NK-92 (cell line): ENCODE data around the gene C12orf42.

Experiments used
- DNase-seq: peaks from one replicate; lab custom pipeline; 2025; ENCODE audit not compliant: unreplicated experiment; lab: John Stamatoyannopoulos, UW

The C12orf42 gene

DNA sequence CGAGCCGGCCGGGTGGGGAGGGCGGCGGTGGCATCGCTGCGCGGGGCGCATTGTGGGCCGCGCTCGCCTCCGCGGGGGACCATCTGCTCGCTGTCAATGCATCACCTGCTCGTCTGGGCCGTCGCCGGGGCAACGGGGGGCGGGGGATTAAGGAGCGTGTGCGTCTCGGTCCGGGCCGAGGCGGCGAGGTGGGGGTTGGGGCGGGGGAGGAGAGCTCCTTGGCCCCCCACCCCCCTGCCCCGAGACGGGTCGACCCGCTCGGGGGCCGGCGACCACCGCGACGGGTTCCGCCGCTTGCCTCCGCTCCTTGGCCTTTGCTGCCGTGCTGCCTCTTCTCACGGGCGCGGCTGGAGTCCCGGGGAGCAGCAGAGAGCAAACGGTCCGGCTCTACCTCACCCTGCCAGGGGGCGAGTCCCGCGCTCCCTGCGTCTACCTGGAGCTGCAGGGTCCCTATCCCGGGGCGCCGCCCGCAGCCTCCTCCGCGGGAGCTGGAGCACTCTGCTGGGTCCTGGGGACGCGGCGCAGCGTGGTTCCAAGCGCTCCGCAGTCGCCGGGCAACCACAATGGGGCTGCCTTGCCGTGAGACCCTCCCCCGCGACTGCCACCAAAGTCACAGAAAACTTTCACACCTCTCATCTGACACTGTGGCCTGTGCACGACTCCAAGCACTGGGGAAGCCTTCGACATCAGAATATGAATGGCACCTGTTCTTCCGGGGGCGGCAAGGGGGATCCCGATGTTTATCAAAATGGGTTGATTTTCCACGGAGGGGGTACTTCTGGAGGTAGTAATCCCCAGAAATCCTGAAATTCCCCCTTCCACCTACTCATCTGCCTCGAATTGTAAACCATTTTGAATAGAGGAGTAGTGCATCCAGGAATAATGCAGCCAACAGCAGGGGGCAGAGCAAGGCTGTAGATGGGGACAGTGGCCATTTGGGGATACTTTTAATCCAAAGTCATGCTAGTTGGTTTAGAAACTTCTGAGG, at the start of gene C12orf42:
TSS of gene C12orf42 (minus strand) at position 500 of the 988 bp plus-strand sequence. CDS start 17,542 bp downstream, outside the sequence.
- no peak for DNase-seq

DNA sequence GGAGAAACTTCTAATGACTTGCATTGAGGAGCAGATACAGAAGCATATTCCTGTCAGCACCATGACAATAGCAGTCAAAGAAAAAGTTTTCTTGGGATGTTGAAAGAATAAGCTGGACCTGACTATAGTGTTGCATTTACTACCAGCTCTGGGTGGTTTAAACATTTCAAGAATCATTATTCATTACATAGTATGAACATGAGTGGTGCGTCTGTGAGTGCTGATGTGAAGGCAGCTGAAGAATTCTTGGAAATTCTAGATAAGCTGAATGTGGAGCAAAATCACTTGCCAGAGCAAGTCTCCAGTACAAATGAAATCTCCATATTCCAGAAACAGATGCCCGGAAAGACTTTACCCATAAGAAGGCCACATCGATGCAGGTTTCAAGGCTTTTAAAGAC, 46.3 kb upstream of the C12orf42 start:
- no peak for DNase-seq

DNA sequence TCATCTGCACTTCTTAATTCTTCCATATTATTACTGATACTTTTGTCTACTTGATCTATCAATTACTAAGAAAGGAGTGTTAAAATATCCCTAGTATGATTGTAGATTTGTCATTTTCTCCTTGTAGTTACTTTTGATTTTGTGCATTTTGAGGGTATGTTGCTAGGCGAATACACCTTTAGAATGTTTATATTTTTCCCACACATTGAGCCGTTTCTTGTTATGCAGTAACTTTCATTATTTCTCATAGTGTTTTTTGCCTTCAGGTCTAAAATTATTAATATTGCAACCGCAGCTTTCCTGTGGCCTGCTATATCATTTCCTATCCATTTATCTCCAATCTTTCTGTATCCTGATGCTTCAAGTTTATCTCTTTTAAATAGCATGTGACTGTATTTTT, 44.6 kb upstream of the C12orf42 start:
- DNase-seq, result no peak

DNA sequence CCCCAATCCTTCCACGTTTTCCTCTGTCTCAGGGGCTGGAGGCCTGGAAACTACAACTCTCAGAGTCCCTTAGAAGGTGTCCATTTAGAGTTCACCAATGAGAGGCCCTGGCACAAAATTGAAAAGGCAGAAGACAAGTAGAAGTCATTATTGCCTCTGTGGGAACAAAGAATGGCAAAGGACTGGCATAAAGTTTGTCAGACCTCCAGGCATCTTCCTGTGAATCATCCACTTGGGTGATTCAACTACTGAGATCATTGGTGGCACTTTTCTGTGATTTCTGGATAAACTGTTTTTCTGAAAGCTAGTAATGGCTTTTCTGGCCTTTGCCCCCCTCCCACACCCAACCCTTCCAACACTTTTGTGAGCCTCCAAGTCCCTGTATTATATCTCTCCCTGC, 42.6 kb upstream of the C12orf42 start:
- DNase-seq, result no peak

DNA sequence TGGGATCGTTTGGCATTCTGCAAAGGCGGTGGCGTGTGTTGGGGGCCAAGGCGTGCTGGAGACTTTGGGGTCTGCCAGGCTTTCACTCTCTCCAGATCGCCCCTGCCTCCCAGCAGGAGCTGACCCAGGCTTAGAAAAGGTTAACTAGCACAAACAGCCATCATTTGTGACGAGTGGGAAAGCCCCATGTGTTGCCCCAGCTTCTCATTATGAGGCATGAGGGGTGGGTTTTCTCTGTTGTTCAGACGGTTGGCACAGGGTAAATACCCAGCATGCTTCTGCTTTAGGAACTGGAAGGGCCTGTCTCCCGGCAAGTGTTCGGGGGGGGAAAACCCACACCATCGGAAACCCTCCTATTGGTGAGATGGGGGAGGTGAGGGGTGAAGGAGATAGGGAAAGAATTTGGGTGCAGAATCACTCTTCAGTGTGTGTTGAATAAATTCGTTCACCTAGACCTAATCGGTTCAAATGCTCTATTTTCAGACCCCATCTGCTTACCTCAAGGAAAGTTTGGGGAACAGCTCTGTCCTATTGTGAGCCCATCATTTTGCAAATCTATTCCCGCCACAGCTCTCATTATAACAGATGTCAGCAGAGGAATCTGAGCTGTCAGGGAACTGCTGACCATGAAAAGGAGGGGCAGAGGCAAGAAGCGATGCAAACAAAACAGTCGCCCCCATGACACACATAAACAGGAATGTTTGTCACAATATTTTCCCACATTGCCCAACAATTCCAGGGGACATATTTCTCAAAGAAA, 34.7 kb upstream of the C12orf42 start:
- DNase-seq, result no peak

DNA sequence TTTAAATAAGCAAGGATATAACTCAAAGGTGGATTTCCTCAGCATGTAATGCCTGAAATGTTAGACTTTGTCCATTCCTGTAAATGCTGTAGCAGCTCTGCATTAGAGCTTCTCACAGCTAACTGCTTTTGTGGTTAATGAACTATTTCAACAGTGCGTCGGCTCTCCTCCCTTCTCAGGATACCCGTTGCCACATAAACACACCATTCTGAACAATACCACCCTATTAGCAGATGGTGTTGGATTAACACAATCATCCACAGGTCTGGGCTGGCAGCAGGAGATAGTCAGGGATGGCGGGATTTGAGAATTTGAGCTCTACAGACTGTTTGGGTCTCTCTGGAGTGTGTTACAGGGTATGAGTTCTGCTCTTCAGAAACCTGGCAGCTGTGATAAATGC, 33.5 kb upstream of the C12orf42 start:
- no peak for DNase-seq

DNA sequence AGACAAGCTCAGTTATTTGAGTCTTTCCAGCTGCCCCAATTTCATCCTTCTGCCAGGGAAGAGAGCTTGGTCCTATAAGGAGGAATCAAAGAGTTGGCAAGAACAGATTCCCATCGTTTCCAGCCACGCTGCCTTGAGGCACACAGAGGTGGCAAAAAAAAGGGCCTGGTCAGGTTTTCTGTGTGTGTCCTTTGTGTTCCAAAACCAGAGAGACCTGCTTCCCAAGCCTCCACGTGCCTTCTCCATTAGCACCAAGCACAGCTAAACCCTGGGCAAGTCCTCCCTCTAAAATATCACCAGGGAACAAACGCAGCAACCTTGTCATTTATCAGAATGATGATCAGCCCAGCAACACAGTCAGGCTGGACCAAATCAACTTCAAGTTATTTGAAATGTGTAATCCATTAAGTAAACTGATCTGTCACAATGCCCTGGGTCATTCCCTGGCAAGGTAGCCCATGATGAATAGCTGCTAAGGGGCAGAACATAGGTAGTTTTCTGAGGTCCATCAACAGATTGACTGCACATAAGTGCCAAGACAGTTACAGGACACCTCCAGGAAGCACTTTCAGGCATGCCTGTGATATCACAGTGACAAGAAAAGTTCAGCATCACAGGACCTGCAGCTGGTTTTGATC, 28.6 kb upstream of the C12orf42 start:
- no peak for DNase-seq

DNA sequence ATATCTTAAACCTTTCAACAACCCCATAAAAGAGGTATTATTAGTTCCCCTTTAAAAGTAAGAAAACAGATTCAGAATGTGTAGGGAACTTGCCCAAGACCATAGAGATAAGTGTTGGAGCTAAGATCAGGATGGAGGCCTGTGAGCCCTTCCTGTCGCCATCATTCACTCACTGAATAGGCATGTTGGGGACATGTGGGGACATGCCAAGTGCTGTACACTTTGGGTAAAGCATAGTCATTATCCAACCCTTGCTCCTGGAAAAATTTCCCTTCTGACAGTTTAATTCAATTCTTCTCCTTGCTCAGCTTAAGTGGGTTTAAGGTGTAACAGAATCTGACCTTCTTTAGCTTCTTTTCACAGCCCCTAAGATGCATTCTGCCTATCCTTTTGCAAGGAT, 28.0 kb upstream of the C12orf42 start:
- DNase-seq, result no peak

DNA sequence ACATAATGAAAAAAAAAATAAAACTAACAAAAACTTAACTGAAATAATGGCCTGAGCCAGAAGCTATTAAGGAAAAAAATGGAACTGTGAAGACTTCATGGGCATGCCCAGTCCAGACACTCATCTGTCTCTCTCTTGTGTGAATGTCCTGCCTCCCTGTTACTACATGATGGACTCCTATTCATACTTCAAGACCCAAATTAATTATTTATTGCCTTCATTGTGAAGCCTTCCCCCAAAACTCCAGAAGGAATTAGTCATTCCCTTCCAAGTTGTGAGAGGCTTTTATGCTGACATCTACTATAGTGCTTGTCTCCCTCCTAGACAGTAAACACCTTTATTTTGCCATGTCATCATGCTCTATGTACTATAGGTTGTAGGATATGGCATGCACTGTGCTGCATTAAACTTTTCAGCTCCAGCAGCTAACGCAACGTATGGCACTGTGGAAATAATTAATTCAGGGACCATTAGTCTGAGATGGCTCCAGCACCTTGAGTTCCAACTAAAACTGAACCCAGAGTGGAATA, 25.0 kb upstream of the C12orf42 start:
- no peak for DNase-seq

DNA sequence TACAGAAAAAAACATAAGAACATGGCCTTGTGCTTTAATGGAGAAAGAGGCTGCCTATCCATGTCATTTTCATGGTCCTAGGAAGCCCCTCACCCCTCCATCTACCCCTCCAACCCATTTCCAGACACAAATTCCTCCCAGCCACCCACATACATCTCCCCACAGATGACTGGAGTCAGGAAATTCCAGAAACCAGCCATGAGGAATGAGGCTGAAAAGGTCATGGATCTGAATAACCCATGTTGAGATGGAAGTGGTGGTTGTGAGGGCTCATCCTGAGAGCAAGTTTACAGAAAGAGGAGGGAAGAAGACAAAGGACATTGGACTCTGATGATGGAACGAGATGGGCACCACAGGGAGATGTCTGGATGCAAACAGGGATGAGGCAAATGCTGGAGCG, 23.9 kb upstream of the C12orf42 start:
- DNase-seq, result no peak

DNA sequence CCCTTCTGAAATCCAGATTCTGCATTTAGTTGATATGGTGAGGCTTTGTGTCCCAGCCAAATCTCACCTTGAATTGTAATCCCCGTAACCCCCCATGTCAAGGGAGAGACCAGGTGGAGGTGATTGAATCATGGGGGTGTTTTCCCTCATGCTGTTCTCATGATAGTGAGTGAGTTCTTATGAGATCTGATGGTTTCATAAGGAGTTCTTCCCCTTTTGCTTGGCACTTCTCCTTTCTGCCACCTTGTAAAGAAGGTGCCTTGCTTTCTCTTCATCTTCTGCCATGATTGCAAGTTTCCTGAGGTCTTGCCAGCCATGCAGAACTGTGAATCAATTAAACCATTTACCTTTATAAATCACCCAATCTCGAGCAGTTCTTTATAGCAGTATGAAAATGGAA, 23.1 kb upstream of the C12orf42 start:
- no peak for DNase-seq

DNA sequence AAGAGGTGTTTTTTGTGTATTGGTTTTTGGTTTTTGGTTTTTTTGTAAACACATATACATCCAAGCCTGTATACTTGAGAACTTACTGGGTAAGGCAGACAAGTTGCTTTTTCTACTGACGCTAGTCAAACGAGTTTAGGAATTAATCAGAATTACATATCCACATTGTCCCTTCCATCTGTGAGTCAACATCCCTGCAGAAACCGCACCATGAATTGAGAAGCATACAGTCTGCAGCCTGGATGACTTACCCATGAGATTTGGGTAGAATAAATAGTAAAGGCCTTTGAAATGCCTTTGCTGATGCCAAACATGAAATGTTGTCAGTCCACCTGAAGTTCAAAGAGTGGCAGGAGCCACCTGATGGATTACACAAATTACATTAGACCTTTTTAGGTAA, 21.4 kb upstream of the C12orf42 start:
- no peak for DNase-seq

DNA sequence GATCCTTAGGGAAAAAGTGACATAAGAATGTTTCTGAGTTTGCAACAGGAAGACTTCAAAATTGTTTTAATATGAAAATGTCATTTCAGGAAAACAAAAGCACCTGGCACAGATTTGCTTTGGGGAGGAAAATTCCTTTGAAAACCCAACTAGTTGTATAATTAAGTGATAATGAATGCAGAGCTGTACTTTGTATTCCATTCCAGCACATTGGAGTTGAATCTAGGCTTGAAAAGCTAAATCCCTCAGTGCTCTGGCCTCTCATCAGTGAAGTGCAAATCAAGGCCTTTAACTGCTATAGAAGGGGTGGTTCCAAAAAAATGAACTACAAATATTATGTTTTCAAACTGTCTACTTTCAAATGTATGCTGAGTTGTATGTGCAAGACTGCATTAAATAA, 19.6 kb upstream of the C12orf42 start:
- no peak for DNase-seq

DNA sequence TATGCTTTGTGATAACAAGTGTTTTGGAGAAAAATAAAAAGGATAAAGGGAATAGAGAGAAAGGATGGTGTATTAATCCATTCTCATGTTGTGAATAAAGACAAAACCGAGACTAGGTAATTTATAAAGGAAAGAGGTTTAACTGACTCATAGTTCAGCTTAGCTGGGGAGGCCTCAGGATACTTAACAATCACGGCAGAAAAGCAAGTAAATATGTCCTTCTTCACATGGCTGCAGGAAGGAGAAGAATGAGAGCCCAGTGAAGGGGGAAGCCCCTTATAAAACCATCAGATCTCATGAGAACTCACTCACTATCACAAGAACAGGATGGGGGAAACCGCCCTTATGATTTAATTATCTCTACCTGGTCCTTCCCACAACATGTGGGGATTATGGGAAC, 18.1 kb upstream of the C12orf42 start:
- DNase-seq, result no peak

DNA sequence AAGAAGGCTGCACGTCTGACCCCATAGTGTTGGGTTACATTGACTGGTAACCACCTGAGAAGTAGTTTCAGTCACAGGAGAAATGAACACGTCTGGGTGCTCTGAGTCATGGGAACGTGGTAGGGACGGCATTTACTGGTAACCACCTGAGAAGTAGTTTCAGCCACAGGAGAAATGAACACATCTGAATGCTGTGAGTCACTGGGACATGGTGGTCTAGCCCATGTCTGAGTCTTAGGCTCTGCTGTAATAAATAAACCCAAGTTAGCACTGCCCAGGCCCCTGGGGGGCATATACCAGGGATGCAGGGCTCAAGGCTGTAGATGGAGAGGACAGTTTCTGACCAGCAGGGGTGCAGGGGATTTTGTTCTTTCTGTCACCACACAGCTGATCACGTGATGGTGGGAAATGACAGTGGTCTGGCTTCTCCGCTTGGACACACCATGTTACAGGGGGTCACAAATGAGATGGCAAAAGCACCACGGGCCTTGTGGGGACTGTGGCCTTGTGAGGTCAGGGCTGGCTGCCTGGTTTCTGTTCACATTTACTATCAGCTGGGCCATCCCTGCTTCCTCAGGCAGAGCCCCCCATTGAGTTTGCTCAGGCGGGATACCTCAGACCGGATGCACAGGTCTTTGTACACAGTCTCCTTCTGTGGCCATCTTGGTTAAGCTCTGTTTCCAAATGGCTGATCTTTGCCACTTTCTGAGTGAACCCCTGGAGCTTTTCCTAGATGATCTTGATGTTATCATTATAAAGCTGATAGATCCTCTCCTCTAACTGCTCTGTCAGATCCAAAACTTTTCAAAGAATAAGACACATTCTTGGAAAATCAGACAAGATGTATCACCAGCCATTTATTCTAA, 9.8 kb upstream of the C12orf42 start:
- no peak for DNase-seq

DNA sequence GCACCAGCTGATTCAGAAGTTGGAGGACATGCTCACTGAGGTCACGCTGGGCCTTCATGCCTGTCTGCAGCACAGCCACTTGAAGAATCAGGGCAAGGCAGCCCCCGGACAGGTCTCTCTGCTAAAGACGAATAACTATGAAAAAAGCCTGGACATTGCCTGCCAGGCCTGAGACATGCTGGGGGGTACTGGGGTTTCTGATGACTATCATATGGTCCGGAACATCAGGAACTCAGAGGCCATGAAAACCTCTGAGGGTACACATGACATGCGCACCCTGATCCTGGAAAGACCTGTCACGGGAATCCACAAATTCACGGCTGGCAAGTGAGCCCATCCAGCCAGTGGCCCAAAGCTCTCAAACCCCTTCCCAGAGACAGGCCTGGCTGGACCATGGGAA, 8.8 kb upstream of the C12orf42 start:
- DNase-seq, result no peak

DNA sequence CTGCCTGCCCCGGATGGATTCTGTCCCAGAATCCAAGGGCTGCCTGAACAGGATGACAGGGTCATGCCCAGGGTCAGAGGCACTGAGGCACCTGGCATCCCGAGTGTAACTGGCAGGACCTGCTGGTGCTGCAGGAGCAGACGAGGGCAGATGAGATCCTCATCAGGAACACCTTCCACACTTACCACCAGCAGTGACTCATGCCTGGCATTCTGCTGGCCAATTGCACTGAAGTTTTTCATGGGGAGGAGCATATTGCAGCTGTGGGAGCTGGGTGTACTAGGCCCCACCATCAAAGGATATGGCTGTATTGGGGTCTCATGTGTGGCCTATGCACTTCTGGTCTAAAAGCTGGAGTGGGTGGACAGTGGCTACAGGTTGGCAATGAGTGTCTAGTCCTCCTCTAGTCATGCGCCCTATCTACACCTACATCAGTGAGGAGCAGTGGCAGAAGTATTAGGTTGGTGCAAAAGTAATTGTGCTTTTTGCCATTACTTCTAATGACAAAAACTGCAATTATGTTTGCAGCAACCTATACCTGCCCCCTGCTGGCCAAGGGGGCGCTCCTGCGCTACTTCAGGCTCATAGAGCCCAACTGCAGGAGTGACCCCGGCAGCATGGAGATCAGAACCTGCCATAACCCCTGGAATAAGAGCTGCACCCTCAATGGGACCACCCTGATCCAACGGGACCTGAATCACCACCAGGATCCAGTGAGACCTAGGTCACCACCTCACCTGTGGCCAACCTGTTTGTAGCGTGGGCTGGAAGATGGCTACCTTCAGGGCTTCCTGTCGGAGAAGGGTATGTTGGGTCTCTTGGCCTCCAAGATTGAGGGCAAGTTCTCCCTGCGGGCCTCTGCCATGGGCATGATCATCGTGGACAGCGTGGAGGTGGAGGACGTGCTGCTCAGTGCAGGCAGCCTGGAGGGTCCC, 8.0 kb upstream of the C12orf42 start:
- no peak for DNase-seq

DNA sequence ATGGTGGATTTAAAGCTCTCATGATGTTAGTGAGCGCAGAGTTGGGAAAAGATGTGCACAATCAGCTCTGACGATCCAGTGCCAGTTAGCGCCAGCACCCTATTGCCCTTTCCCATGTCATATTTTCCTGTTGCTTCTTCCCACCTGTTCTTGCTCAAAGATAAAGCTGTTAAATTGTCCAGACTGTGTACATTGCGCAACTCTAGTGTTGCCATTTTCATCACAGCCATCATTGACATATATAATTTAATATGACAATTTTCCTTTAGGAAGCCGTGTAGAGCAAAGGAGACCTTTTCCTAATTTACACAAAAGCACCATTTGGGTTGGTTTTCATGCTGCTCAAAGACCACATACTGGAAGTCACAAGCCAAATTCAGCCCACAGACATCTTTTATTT, 5.7 kb upstream of the C12orf42 start:
- no peak for DNase-seq

DNA sequence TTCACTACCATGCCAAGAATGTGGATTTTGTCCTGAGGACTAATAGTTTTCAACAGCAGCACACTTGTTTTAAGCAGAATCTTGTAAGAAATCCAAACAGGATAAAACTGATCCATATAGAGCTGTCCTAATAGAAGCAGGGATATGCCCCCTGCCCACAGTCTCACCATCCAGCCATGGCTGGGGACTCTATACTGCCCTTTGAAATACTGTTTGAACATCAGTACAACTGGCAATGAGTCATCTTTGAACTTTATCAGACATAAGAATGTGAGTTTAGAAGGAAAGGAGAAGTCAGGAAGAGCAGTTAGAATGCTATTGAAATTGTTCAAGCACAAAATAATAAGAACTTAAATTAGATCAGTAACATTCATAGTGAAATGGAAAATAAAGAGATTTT, 3.8 kb upstream of the C12orf42 start:
- no peak for DNase-seq
